Progenitor cell of endocrine pancreas (in vitro differentiated cells): ENCODE measurements around the gene CA5A. TPM values are rescaled to one million over a fixed set of nuclear protein-coding genes. Genes with fewer than 3 reads are reported as not detected.

ENCODE experiments used
- DNase-seq: peaks from one replicate; pipeline ENCODE4 v3.0.0; 2021; ENCODE audit warnings: low spot score; ENCODE audit not compliant: unreplicated experiment
- H3K27ac Mint-ChIP-seq: 2 replicates; pipeline ENCODE4 v1.8.0; 2021; ENCODE audit warnings: mild to moderate bottlenecking, moderate library complexity, mixed read lengths
- H3K27me3 Mint-ChIP-seq: 2 replicates; pipeline ENCODE4 v1.8.0; 2021; ENCODE audit warnings: mixed read lengths
- H3K36me3 Mint-ChIP-seq: 2 replicates; pipeline ENCODE4 v1.8.0; 2022; ENCODE audit warnings: mixed read lengths; ENCODE audit not compliant: insufficient read depth
- H3K4me1 Mint-ChIP-seq: 2 replicates; pipeline ENCODE4 v1.8.0; 2021; ENCODE audit warnings: low read depth, mixed read lengths
- H3K4me3 Mint-ChIP-seq: 2 replicates; pipeline ENCODE4 v1.8.0; 2021; ENCODE audit warnings: low read depth, mild to moderate bottlenecking, moderate library complexity, mixed read lengths
- H3K9me3 Mint-ChIP-seq: 2 replicates; pipeline ENCODE4 v1.8.0; 2021; ENCODE audit warnings: low read depth, mixed read lengths
- CTCF ChIP-seq: fragments of 200-600 bp; sonication (generic); IDR thresholded peaks from one replicate; pipeline ENCODE4 v1.5.0; 2021; ENCODE audit warnings: antibody characterized with exemption, mild to moderate bottlenecking; ENCODE audit not compliant: unreplicated experiment
- total RNA-seq: library from RNA; stranded (reverse); gene quantifications from 2 replicates; pipeline ENCODE4 v1.2.1, GENCODE V29; 2021

CA5A gene
- total RNA-seq, 1 donor from 2014 or later = 0.36 TPM

GRCh38 chr16:87842209-87842869, 94.0 kb downstream of the CA5A start:
- no peak overlapping the region for H3K27ac Mint-ChIP-seq
- H3K27me3 Mint-ChIP-seq = no peaks in the 10 kb centered on the region
- no peak overlapping the region for H3K4me3 Mint-ChIP-seq
- H3K36me3 Mint-ChIP-seq = no peaks in the 10 kb centered on the region
- no peaks in the 10 kb centered on the region for H3K4me1 Mint-ChIP-seq
- TF ChIP-seq CTCF = no peak
- no peak for DNase-seq
- no peaks in the 10 kb centered on the region for H3K9me3 Mint-ChIP-seq

GRCh38 chr16:87841340-87842208, 94.8 kb downstream of the CA5A start:
- H3K27me3 Mint-ChIP-seq = no peaks in the 10 kb centered on the region
- TF ChIP-seq CTCF = no peak
- DNase-seq = no peak
- H3K4me1 Mint-ChIP-seq = no peaks in the 10 kb centered on the region
- no peaks in the 10 kb centered on the region for H3K9me3 Mint-ChIP-seq
- no peaks in the 10 kb centered on the region for H3K36me3 Mint-ChIP-seq
- H3K4me3 Mint-ChIP-seq = no peak overlapping the region
- H3K27ac Mint-ChIP-seq = no peak overlapping the region

- H3K36me3 Mint-ChIP-seq = no peaks in the 10 kb centered on the region
- DNase-seq = no peak
- H3K4me3 Mint-ChIP-seq = no peak overlapping the region
- H3K27ac Mint-ChIP-seq = no peak overlapping the region
- no peak for TF ChIP-seq CTCF
- H3K9me3 Mint-ChIP-seq = no peaks in the 10 kb centered on the region
- no peaks in the 10 kb centered on the region for H3K4me1 Mint-ChIP-seq
- H3K27me3 Mint-ChIP-seq = no peaks in the 10 kb centered on the region
Measured at GRCh38 chr16:87840271-87840978, 95.9 kb downstream of the CA5A start.

GRCh38 chr16:87839542-87840270, 96.6 kb downstream of the CA5A start:
- no peak overlapping the region for H3K27ac Mint-ChIP-seq
- no peaks in the 10 kb centered on the region for H3K36me3 Mint-ChIP-seq
- TF ChIP-seq CTCF = no peak
- no peak for DNase-seq
- no peaks in the 10 kb centered on the region for H3K4me1 Mint-ChIP-seq
- no peak overlapping the region for H3K4me3 Mint-ChIP-seq
- H3K9me3 Mint-ChIP-seq = no peaks in the 10 kb centered on the region
- no peaks in the 10 kb centered on the region for H3K27me3 Mint-ChIP-seq
